GM20000 (cell line): ENCODE results near the gene TRMT6.
A peak's percentile ranks its signal among the peaks of the same experiment; 100 is the strongest.

Source experiments
- DNase-seq: peaks from one replicate; pipeline ENCODE4 v3.0.0; 2012; ENCODE audit warnings: low spot score
- TF ChIP-seq, protein P1 (sequence below): IDR thresholded peaks from 2 replicates; pipeline ENCODE4 v1.5.1; 2012; ENCODE audit warnings: mild to moderate bottlenecking, control low read depth; ENCODE audit errors: extremely low read depth, missing control alignments

Gene TRMT6, protein sequence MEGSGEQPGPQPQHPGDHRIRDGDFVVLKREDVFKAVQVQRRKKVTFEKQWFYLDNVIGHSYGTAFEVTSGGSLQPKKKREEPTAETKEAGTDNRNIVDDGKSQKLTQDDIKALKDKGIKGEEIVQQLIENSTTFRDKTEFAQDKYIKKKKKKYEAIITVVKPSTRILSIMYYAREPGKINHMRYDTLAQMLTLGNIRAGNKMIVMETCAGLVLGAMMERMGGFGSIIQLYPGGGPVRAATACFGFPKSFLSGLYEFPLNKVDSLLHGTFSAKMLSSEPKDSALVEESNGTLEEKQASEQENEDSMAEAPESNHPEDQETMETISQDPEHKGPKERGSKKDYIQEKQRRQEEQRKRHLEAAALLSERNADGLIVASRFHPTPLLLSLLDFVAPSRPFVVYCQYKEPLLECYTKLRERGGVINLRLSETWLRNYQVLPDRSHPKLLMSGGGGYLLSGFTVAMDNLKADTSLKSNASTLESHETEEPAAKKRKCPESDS

DNA sequence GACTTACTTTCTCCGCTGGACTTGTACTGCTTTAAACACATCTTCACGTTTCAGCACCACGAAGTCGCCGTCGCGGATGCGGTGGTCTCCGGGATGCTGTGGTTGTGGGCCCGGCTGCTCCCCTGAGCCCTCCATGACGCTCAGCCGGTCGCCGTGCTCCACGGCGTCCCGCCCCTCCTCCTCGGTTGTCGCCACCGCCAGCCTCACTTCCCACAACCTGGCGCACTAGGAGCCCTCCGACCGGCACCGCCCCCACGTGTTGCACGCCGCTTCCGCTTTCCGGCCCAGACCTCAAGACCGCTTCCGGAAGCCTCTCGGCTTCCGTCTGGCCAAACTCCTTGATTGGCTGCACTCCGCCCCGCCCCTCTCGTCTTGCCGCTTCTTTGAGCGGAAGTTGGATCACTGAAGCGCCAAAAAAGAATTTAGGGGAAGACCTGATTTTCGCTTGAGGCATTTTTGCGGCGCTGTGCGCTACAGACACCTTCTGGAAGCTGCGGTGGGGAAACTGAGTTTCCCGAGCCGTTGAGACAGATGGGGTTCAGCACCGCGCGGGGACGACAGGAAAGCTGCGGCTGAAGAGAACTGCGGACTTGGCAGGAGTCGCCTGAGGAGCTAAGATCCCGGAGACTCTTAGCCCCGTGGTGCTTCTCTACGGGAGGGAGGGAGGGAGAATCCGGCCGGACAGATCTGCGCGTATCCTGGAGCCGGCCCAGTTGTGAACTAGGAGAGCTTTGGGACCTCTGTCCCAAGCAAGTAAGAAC lies at the start of gene TRMT6, which contains the start of gene MCM8:
Gene TRMT6, minus strand, starts transcription at position 263 of the 761 bp plus-strand sequence. Its CDS starts 128 bp downstream, at position 135.
Gene MCM8, plus strand, starts transcription at position 382 of the 761 bp plus-strand sequence. CDS start 1,364 bp downstream, outside the sequence.
- TF ChIP-seq, protein P1, sequence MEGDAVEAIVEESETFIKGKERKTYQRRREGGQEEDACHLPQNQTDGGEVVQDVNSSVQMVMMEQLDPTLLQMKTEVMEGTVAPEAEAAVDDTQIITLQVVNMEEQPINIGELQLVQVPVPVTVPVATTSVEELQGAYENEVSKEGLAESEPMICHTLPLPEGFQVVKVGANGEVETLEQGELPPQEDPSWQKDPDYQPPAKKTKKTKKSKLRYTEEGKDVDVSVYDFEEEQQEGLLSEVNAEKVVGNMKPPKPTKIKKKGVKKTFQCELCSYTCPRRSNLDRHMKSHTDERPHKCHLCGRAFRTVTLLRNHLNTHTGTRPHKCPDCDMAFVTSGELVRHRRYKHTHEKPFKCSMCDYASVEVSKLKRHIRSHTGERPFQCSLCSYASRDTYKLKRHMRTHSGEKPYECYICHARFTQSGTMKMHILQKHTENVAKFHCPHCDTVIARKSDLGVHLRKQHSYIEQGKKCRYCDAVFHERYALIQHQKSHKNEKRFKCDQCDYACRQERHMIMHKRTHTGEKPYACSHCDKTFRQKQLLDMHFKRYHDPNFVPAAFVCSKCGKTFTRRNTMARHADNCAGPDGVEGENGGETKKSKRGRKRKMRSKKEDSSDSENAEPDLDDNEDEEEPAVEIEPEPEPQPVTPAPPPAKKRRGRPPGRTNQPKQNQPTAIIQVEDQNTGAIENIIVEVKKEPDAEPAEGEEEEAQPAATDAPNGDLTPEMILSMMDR, result no peak
- peak; percentile 90 for DNase-seq

DNA sequence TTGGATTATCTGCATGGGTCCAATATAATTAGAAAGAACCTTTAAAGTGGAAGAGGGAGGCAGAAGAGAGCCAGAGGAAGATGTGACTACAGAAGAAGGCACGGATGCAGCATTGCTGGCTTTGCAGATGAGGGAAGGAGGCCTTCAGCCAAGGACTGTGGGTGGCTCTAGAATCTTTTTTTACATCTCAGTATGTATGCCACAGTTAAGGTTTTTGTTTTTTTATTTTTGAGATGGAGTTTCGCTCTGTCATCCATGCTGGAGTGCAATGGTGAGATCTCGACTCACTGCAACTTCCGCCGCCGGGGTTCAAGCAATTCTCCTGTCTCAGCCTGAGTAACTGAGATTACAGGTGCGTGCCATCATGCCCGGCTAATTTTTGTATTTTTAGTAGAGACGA lies 49.5 kb upstream of the TRMT6 start:
- no peak for DNase-seq
- TF ChIP-seq, protein P1, result no peak

DNA sequence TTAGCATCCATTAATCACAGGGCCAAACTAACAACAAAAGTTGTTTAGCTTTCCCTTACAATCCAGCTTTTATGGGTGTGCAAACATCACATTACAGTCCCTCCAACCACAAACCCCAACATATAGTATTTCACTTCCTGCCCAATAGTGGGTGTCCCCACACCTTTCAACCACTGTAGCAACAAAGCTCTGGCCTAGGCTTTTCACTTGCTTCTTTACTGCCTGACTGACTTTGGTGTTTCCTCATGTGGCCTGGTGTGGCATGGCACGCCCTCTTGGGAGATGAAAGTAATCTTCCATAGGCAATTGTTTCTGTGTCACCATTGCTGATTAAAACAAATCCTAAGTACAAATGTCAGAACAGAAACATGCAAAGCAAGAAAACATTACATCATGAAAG lies 46.4 kb upstream of the TRMT6 start:
- DNase-seq, result peak; percentile 65
- TF ChIP-seq, protein P1, result no peak

DNA sequence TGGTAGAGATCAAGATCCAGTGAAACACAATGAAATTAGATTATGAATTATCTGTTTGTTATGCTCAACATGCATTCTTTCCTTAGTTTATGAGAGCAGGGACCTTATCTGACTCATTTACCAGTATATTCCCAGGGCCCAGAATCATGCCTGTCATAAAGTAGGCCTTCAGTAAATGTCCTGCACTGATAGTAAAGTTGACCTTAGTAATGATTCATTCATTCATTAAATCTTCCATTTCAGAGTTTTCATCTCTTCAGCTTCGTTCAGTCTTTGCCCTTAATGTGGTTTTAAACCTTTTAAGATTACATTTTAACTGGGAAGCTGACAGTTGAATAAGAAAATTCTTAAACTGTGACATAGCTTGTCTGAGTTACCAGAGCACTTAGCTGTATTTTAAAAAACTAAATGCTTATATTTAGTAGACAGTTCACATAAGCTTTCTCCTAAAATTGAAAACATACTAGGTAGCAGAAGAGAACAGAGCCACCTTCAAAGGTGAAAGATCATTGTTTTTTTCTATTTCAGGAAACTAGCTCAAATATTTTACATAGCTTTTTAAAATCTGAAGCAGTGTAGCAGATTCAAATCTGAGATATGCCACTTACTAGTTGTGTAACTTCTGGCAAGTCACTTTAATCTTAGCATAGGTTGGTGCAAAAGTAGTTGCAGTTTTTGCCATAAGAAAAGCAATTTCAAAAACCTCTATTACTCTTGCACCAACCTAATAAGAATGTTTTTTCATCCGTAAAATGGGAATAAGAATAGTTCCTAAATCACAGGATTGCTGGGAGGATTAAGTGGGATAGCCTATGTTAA lies 41.5 kb upstream of the TRMT6 start:
- DNase-seq, result no peak
- TF ChIP-seq, protein P1, result no peak

DNA sequence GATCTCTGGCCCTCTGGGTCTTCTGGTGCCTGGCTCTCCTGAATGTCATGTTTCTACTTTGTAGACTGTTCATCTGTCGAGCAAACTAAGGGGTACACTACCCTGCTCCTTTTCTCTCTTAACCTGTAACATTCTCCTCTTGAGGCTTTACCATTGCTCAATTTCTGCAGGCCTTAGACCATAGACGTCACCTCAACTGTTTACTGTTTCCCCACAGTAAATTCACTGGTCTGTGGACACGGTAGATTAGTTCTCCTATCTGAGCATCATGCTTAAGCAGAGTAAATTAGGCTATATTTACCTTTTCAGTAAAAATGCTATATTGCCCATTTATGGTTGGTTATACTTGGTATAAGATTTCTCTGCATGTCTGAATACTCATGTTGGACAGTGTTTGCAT lies 40.6 kb upstream of the TRMT6 start:
- DNase-seq, result no peak
- TF ChIP-seq, protein P1, result no peak

DNA sequence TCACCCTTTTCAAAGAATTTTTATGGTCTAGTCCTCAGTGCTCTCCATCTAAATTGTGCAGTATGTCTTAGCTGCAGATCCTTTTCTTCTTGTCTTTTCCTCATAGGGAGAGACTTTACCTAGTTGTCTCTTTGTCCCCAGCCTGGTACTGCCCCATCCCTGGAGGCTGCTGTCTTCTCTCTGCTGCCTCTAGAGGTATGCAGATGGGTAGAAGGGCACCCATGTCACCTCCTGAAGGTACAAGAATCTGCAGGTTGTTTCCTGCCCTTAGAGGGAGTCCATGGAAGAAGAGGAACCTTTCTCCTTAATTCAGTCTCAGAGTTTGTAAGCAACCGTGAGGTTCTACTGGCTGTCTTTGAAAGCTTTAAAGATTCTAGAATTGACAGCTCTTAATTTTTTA lies 39.2 kb upstream of the TRMT6 start:
- TF ChIP-seq, protein P1, result no peak
- DNase-seq, result no peak
